ENCODE measurements around the gene FTCDNL1.

FTCDNL1 gene

GRCh38 chr2:199818026-199818425 is 33.0 kb downstream of the FTCDNL1 start:
- Histone ChIP-seq H4K12ac (ENCODE audit: low read depth, low read length) (no peak overlapping the region), H3K9me3 (ENCODE audit: insufficient read depth, low read depth, low read length) (no peaks in the 10 kb centered on the region), H3K4ac (ENCODE audit: low read depth, low read length) (no peak overlapping the region), H3K18ac (ENCODE audit: low read length) (no peak overlapping the region), H2BK12ac (ENCODE audit: low read length) (no peak overlapping the region), H3K27me3 (ENCODE audit: insufficient read depth, low read length) (no peaks in the 10 kb centered on the region), H3K9ac (ENCODE audit: low read length) (no peak overlapping the region), H2BK5ac (ENCODE audit: low read depth, low read length, poor library complexity) (no peak overlapping the region), H3K36me3 (ENCODE audit: control insufficient read depth in 1 of 2, insufficient read depth in 2 of 2, low read length in 2 of 2) (no peaks in the 10 kb centered on the region), H2BK120ac (ENCODE audit: insufficient read depth, low read length, poor library complexity) (no peak overlapping the region), H4K8ac (ENCODE audit: low read depth, low read length) (no peak overlapping the region), H3K4me1 (ENCODE audit: control insufficient read depth in 1 of 2, insufficient read depth in 2 of 2, low read length in 2 of 2) (no peaks in the 10 kb centered on the region), H2AK5ac (ENCODE audit: low read length) (no peak overlapping the region), H3K14ac (ENCODE audit: low read length) (no peak overlapping the region), H3K23ac (ENCODE audit: low read length) (no peak overlapping the region), H3K79me2 (ENCODE audit: control insufficient read depth, insufficient read depth, low read length, poor library complexity) (no peaks in the 10 kb centered on the region), H4K91ac (ENCODE audit: low read depth, low read length) (no peak overlapping the region), H3K4me2 (ENCODE audit: low read length) (no peak overlapping the region), H3K27ac (ENCODE audit: low read depth, low read length) (no peak overlapping the region), H3K4me3 (ENCODE audit: low read depth, low read length) (no peak overlapping the region), H3K79me1 (ENCODE audit: low read length) (no peaks in the 10 kb centered on the region), H2AFZ (ENCODE audit: insufficient read depth, low read length, poor library complexity) (no peak overlapping the region)
- DNase-seq, result no peak
- no CpG with 5 or more reads among the region's 2 CpGs for whole genome bisulfite sequencing (ENCODE audit: extremely low coverage, insufficient coverage, insufficient read length)

GRCh38 chr2:199814817-199815211 is 36.2 kb downstream of the FTCDNL1 start:
- Histone ChIP-seq H3K79me1 (ENCODE audit: low read length) (no peaks in the 10 kb centered on the region), H4K12ac (ENCODE audit: low read depth, low read length) (no peak overlapping the region), H3K9me3 (ENCODE audit: insufficient read depth, low read depth, low read length) (no peaks in the 10 kb centered on the region), H2AFZ (ENCODE audit: insufficient read depth, low read length, poor library complexity) (no peak overlapping the region), H4K8ac (ENCODE audit: low read depth, low read length) (no peak overlapping the region), H3K27ac (ENCODE audit: low read depth, low read length) (no peak overlapping the region), H3K4me1 (ENCODE audit: control insufficient read depth in 1 of 2, insufficient read depth in 2 of 2, low read length in 2 of 2) (no peaks in the 10 kb centered on the region), H3K36me3 (ENCODE audit: control insufficient read depth in 1 of 2, insufficient read depth in 2 of 2, low read length in 2 of 2) (no peaks in the 10 kb centered on the region), H3K18ac (ENCODE audit: low read length) (no peak overlapping the region), H2AK5ac (ENCODE audit: low read length) (no peak overlapping the region), H3K4ac (ENCODE audit: low read depth, low read length) (no peak overlapping the region), H4K91ac (ENCODE audit: low read depth, low read length) (no peak overlapping the region), H3K27me3 (ENCODE audit: insufficient read depth, low read length) (no peaks in the 10 kb centered on the region), H2BK12ac (ENCODE audit: low read length) (no peak overlapping the region), H3K79me2 (ENCODE audit: control insufficient read depth, insufficient read depth, low read length, poor library complexity) (no peaks in the 10 kb centered on the region), H3K23ac (ENCODE audit: low read length) (no peak overlapping the region), H3K4me3 (ENCODE audit: low read depth, low read length) (no peak overlapping the region), H2BK120ac (ENCODE audit: insufficient read depth, low read length, poor library complexity) (no peak overlapping the region), H3K14ac (ENCODE audit: low read length) (no peak overlapping the region), H2BK5ac (ENCODE audit: low read depth, low read length, poor library complexity) (no peak overlapping the region), H3K4me2 (ENCODE audit: low read length) (no peak overlapping the region), H3K9ac (ENCODE audit: low read length) (no peak overlapping the region)
- DNase-seq, result peak in 1 of 2 donors; percentile 16

DNA sequence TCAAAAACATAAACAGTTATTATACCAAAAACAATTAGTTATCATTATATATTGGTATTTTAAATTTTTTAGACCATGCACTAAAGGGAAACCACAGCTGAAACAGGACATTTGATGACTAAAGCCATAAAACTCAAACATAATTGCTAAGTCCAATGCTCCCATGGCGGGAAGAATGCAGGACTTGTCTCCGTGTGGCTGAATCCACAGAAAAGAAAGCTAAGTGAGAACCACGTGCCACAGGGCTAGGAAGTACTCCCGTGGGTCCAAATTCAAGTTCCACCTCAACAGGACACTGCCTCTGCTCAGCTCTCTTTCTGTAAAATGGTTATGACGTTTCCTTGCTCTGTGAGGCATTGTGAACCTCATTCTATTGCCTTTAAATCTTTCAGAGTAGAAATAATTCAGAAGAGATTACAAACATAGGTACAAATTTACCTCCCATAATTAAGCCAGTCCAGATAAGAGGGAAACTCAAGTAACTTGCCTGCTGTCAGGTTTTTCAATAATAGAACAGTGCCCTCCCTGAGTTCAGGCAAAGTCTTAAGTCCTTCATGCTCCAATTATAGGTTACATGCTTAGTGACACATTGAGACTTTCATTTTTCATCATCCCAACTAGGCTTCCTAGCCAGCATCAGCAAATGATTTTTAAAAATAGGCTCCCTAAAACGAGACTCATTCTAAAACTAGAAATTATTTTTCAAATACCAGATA is 36.7 kb downstream of the FTCDNL1 start:
- H3K27me3 ChIP-seq (ENCODE audit: insufficient read depth, low read length), result no peaks in the 10 kb centered on the region
- no peak overlapping the region for H3K4me2 ChIP-seq (ENCODE audit: low read length)
- no peak overlapping the region for H3K9ac ChIP-seq (ENCODE audit: low read length)
- no CpG with 5 or more reads among the region's 6 CpGs for WGBS (ENCODE audit: extremely low coverage, insufficient coverage, insufficient read length)
- no peak overlapping the region for H3K4ac ChIP-seq (ENCODE audit: low read depth, low read length)
- no peaks in the 10 kb centered on the region for H3K79me1 ChIP-seq (ENCODE audit: low read length)
- no peak overlapping the region for H2BK5ac ChIP-seq (ENCODE audit: low read depth, low read length, poor library complexity)
- DNase-seq, result no peak
- H4K8ac ChIP-seq (ENCODE audit: low read depth, low read length), result no peak overlapping the region
- no peak overlapping the region for H3K4me3 ChIP-seq (ENCODE audit: low read depth, low read length)
- H3K18ac ChIP-seq (ENCODE audit: low read length), result no peak overlapping the region
- H3K9me3 ChIP-seq (ENCODE audit: insufficient read depth, low read depth, low read length), result no peaks in the 10 kb centered on the region
- no peak overlapping the region for H2AK5ac ChIP-seq (ENCODE audit: low read length)
- H3K36me3 ChIP-seq (ENCODE audit: control insufficient read depth in 1 of 2, insufficient read depth in 2 of 2, low read length in 2 of 2), result no peaks in the 10 kb centered on the region
- no peaks in the 10 kb centered on the region for H3K79me2 ChIP-seq (ENCODE audit: control insufficient read depth, insufficient read depth, low read length, poor library complexity)
- no peak overlapping the region for H2BK120ac ChIP-seq (ENCODE audit: insufficient read depth, low read length, poor library complexity)
- no peak overlapping the region for H3K23ac ChIP-seq (ENCODE audit: low read length)
- no peak overlapping the region for H4K12ac ChIP-seq (ENCODE audit: low read depth, low read length)
- H2BK12ac ChIP-seq (ENCODE audit: low read length), result no peak overlapping the region
- H2AFZ ChIP-seq (ENCODE audit: insufficient read depth, low read length, poor library complexity), result no peak overlapping the region
- no peak overlapping the region for H3K27ac ChIP-seq (ENCODE audit: low read depth, low read length)
- no peak overlapping the region for H4K91ac ChIP-seq (ENCODE audit: low read depth, low read length)
- no peaks in the 10 kb centered on the region for H3K4me1 ChIP-seq (ENCODE audit: control insufficient read depth in 1 of 2, insufficient read depth in 2 of 2, low read length in 2 of 2)
- no peak overlapping the region for H3K14ac ChIP-seq (ENCODE audit: low read length)

DNA sequence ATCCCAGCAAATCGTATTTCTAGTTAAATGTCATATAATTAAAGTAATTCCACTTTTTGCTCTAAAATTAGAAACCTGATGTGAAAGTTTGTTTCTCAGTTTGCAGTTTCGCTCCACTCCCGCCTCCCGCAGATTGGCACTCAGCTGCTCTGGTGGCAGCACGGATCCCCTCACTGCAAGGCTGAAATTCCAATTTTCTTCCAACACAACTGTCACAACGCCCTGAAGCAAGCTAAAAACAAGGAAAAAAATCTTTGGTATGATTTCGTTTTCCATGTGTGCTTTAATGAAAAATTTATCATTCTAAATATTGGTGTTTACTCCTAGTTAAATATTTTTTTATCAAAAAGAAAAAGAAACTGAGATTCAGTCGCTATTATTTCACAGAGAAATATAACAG is 38.5 kb downstream of the FTCDNL1 start:
- no peak overlapping the region for H2BK5ac ChIP-seq (ENCODE audit: low read depth, low read length, poor library complexity)
- DNase-seq, result no peak
- no peak overlapping the region for H3K18ac ChIP-seq (ENCODE audit: low read length)
- no peak overlapping the region for H2AK5ac ChIP-seq (ENCODE audit: low read length)
- H2BK12ac ChIP-seq (ENCODE audit: low read length), result no peak overlapping the region
- H2BK120ac ChIP-seq (ENCODE audit: insufficient read depth, low read length, poor library complexity), result no peak overlapping the region
- H3K9me3 ChIP-seq (ENCODE audit: insufficient read depth, low read depth, low read length), result no peaks in the 10 kb centered on the region
- H2AFZ ChIP-seq (ENCODE audit: insufficient read depth, low read length, poor library complexity), result no peak overlapping the region
- no peaks in the 10 kb centered on the region for H3K79me2 ChIP-seq (ENCODE audit: control insufficient read depth, insufficient read depth, low read length, poor library complexity)
- H4K91ac ChIP-seq (ENCODE audit: low read depth, low read length), result no peak overlapping the region
- H3K27me3 ChIP-seq (ENCODE audit: insufficient read depth, low read length), result no peaks in the 10 kb centered on the region
- H3K14ac ChIP-seq (ENCODE audit: low read length), result no peak overlapping the region
- no peak overlapping the region for H3K4me2 ChIP-seq (ENCODE audit: low read length)
- no peak overlapping the region for H3K9ac ChIP-seq (ENCODE audit: low read length)
- no peak overlapping the region for H3K4ac ChIP-seq (ENCODE audit: low read depth, low read length)
- H3K4me3 ChIP-seq (ENCODE audit: low read depth, low read length), result no peak overlapping the region
- H3K27ac ChIP-seq (ENCODE audit: low read depth, low read length), result no peak overlapping the region
- no peaks in the 10 kb centered on the region for H3K4me1 ChIP-seq (ENCODE audit: control insufficient read depth in 1 of 2, insufficient read depth in 2 of 2, low read length in 2 of 2)
- no peaks in the 10 kb centered on the region for H3K36me3 ChIP-seq (ENCODE audit: control insufficient read depth in 1 of 2, insufficient read depth in 2 of 2, low read length in 2 of 2)
- H3K79me1 ChIP-seq (ENCODE audit: low read length), result no peaks in the 10 kb centered on the region
- H4K12ac ChIP-seq (ENCODE audit: low read depth, low read length), result no peak overlapping the region
- H3K23ac ChIP-seq (ENCODE audit: low read length), result no peak overlapping the region
- WGBS (ENCODE audit: extremely low coverage, insufficient coverage, insufficient read length), result no CpG with 5 or more reads among the region's 8 CpGs
- no peak overlapping the region for H4K8ac ChIP-seq (ENCODE audit: low read depth, low read length)

Data from trophoblast cell (in vitro differentiated cells and primary cell).